GM10266 (cell line): Measurements from ENCODE around the gene SH2D1A.
A peak's percentile ranks its signal among the peaks of the same experiment; 100 is the strongest.
"Not testable (repeated sequence)": the region's sequence is repeated elsewhere in the genome, so short reads cannot be mapped to it uniquely, and the experiment has no call there.

Experiments
- DNase-seq: peaks from one replicate; pipeline ENCODE4 v3.0.0; 2012; ENCODE audit errors: extremely low spot score
- CTCF ChIP-seq: IDR thresholded peaks from 2 replicates; pipeline ENCODE4 v1.5.1; 2012; ENCODE audit warnings: mild to moderate bottlenecking, low read depth; ENCODE audit not compliant: control insufficient read depth, insufficient read depth; ENCODE audit errors: missing control alignments

The SH2D1A gene

GRCh38 chrX:124405868-124406267 is 59.5 kb downstream of the SH2D1A start:
- no peak for TF ChIP-seq CTCF
- no peak for DNase-seq

- DNase-seq, result peak; percentile 16
- peak; percentile 44 for TF ChIP-seq CTCF
Measured at GRCh38 chrX:124406294-124407014, 60.1 kb downstream of the SH2D1A start.

GRCh38 chrX:124407226-124407625 is 60.9 kb downstream of the SH2D1A start:
- TF ChIP-seq CTCF, result no peak
- DNase-seq, result no peak

- DNase-seq, result not testable (repeated sequence)
Measured at GRCh38 chrX:124408380-124408779, 62.0 kb downstream of the SH2D1A start.

GRCh38 chrX:124413244-124413643 is 66.9 kb downstream of the SH2D1A start:
- no peak for TF ChIP-seq CTCF
- no peak for DNase-seq

GRCh38 chrX:124414281-124414680 is 67.9 kb downstream of the SH2D1A start:
- no peak for TF ChIP-seq CTCF
- no peak for DNase-seq

- DNase-seq, result no peak
- no peak for TF ChIP-seq CTCF
Measured at GRCh38 chrX:124415115-124415800, 68.9 kb downstream of the SH2D1A start.
